ENCODE measurements around the gene ADCY2. TPM values are rescaled to one million over a fixed set of nuclear protein-coding genes. Genes with fewer than 3 reads are reported as not detected.

ADCY2 gene
- total and polyA plus RNA-seq, 2 experiments from 2014 or later = 23.8 to 74.9 TPM

- TF ChIP-seq REST (IDR thresholded peaks at IDR 0.05; ENCODE audit: unreplicated experiment) (no peak), JUNB (IDR thresholded peaks at IDR 0.05; ENCODE audit: unreplicated experiment) (no peak)
These were observed 946 bp downstream of the ADCY2 start (continued) for GRCh38 chr5:7396713-7397454.

GRCh38 chr5:7397937-7398336, 2.0 kb downstream of the ADCY2 start:
- DNase-seq (ENCODE audit: low spot score) (no peak), ATAC-seq (no peak)
- Histone ChIP-seq H2AFZ (no peak overlapping the region), H3K27me3 (ENCODE audit: insufficient read depth) (no peaks in the 10 kb centered on the region), H3K4me2 (peak overlapping the region; percentile 81), H3F3A (replicated peaks; ENCODE audit: low read depth) (no peaks in the 10 kb centered on the region), H3K27ac (ENCODE audit: low read depth) (peak overlapping the region; percentile 68), H3K4me3 (peak overlapping the region; percentile 95), H3K4me1 (ENCODE audit: insufficient read depth) (peaks cover 63% of the 10 kb centered on the region), H3K36me3 (ENCODE audit: insufficient read depth) (no peaks in the 10 kb centered on the region; the same call in 1 of the 2 replicates), H3K9me2 (ENCODE audit: insufficient read depth) (no peaks in the 10 kb centered on the region), H4K20me1 (replicated peaks; ENCODE audit: insufficient read depth) (peaks cover 9% of the 10 kb centered on the region; the same call in 1 of the 2 replicates), H3K79me2 (replicated peaks; ENCODE audit: insufficient read depth) (peaks cover 86% of the 10 kb centered on the region)
- peaks cover 7% of the 10 kb centered on the region; the same call in 1 of the 3 replicates for H3K36me3 Mint-ChIP-seq (ENCODE audit: low read depth)
- peak overlapping the region; percentile 87 for H3K4me3 Mint-ChIP-seq
- H3K9me3 Mint-ChIP-seq = no peaks in the 10 kb centered on the region
- peaks cover 64% of the 10 kb centered on the region for H3K4me1 Mint-ChIP-seq
- TF ChIP-seq JUNB (IDR thresholded peaks at IDR 0.05; ENCODE audit: unreplicated experiment) (no peak), NANOG (IDR thresholded peaks at IDR 0.05; ENCODE audit: borderline replicate concordance) (no peak), REST (IDR thresholded peaks at IDR 0.05; ENCODE audit: unreplicated experiment) (no peak), ZNF114 (CRISPR knock-in tag; IDR thresholded peaks at IDR 0.05) (no peak), STAT1 (IDR thresholded peaks at IDR 0.05; ENCODE audit: unreplicated experiment) (no peak), ZNF331 (CRISPR knock-in tag; IDR thresholded peaks at IDR 0.05; ENCODE audit: low read depth) (no peak), CTCF (conservative IDR thresholded peaks at IDR 0.05; ENCODE audit: low read depth in 2 of 2) (no peak), EZH2 (IDR thresholded peaks at IDR 0.05; ENCODE audit: low read depth, unreplicated experiment) (no peak)
- TF ChIP-seq, protein P1, sequence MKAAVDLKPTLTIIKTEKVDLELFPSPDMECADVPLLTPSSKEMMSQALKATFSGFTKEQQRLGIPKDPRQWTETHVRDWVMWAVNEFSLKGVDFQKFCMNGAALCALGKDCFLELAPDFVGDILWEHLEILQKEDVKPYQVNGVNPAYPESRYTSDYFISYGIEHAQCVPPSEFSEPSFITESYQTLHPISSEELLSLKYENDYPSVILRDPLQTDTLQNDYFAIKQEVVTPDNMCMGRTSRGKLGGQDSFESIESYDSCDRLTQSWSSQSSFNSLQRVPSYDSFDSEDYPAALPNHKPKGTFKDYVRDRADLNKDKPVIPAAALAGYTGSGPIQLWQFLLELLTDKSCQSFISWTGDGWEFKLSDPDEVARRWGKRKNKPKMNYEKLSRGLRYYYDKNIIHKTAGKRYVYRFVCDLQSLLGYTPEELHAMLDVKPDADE (IDR thresholded peaks at IDR 0.05) = no peak
- no peak overlapping the region for H3K27ac Mint-ChIP-seq
- H3K27me3 Mint-ChIP-seq (ENCODE audit: insufficient read depth, low read depth, poor library complexity) = peaks cover 18% of the 10 kb centered on the region

Measured in GM23338 (cell line).